ENCODE data around the gene FAM200A.

The FAM200A gene

GRCh38 chr7:99551767-99552463 lies at the start of gene FAM200A:
TSS of gene FAM200A (minus strand) at chr7:99552114. CDS start at chr7:99548407, 3,707 bp downstream.
- Histone ChIP-seq H3K27ac (no peak within 1 kb of the TSS), H3K4me2 (no peak within 1 kb of the TSS), H3K79me2 (ENCODE audit: insufficient read depth, low read depth) (no peaks in the 10 kb centered on the region), H3K27me3 (ENCODE audit: insufficient read depth, low read depth) (no peaks in the 10 kb centered on the region), H3K4me3 (IDR thresholded peaks at IDR 0.05; ENCODE audit: insufficient read depth, low read depth, low read length) (no peak within 1 kb of the TSS), H4K20me1 (ENCODE audit: insufficient read depth) (no peaks in the 10 kb centered on the region), H3K9ac (no peak within 1 kb of the TSS), H3K36me3 (ENCODE audit: insufficient read depth) (no peaks in the 10 kb centered on the region), H3K4me1 (ENCODE audit: low read depth, poor library complexity, severe bottlenecking) (peaks cover 2% of the 10 kb centered on the region), H2AFZ (ENCODE audit: low read depth) (no peak within 1 kb of the TSS)
- TF ChIP-seq CTCF (conservative IDR thresholded peaks at IDR 0.05; ENCODE audit: low read depth, low read length), result no peak

GRCh38 chr7:99599836-99600235 lies 47.9 kb upstream of the FAM200A start:
- no peak overlapping the region for H3K9ac ChIP-seq
- H3K4me1 ChIP-seq (ENCODE audit: low read depth, poor library complexity, severe bottlenecking), result no peaks in the 10 kb centered on the region
- H3K36me3 ChIP-seq (ENCODE audit: insufficient read depth), result no peaks in the 10 kb centered on the region
- no peaks in the 10 kb centered on the region for H3K27me3 ChIP-seq (ENCODE audit: insufficient read depth, low read depth)
- H2AFZ ChIP-seq (ENCODE audit: low read depth), result no peak overlapping the region
- no peaks in the 10 kb centered on the region for H4K20me1 ChIP-seq (ENCODE audit: insufficient read depth)
- no peak for TF ChIP-seq CTCF (conservative IDR thresholded peaks at IDR 0.05; ENCODE audit: low read depth, low read length)
- H3K27ac ChIP-seq, result no peak overlapping the region
- no peak overlapping the region for H3K4me2 ChIP-seq
- no peak overlapping the region for H3K4me3 ChIP-seq (IDR thresholded peaks at IDR 0.05; ENCODE audit: insufficient read depth, low read depth, low read length)
- H3K79me2 ChIP-seq (ENCODE audit: insufficient read depth, low read depth), result no peaks in the 10 kb centered on the region

- no peaks in the 10 kb centered on the region for H3K4me1 ChIP-seq (ENCODE audit: low read depth, poor library complexity, severe bottlenecking)
- no peak for TF ChIP-seq CTCF (conservative IDR thresholded peaks at IDR 0.05; ENCODE audit: low read depth, low read length)
- no peaks in the 10 kb centered on the region for H3K79me2 ChIP-seq (ENCODE audit: insufficient read depth, low read depth)
- no peak within 1 kb of the TSS for H3K4me3 ChIP-seq (IDR thresholded peaks at IDR 0.05; ENCODE audit: insufficient read depth, low read depth, low read length)
- no peaks in the 10 kb centered on the region for H3K36me3 ChIP-seq (ENCODE audit: insufficient read depth)
- H3K4me2 ChIP-seq, result no peak within 1 kb of the TSS
- no peak within 1 kb of the TSS for H3K9ac ChIP-seq
- no peak within 1 kb of the TSS for H3K27ac ChIP-seq
- no peaks in the 10 kb centered on the region for H4K20me1 ChIP-seq (ENCODE audit: insufficient read depth)
- no peak within 1 kb of the TSS for H2AFZ ChIP-seq (ENCODE audit: low read depth)
- H3K27me3 ChIP-seq (ENCODE audit: insufficient read depth, low read depth), result no peaks in the 10 kb centered on the region
Observed at GRCh38 chr7:99597762-99598501, 46.0 kb upstream of the FAM200A start, which contains the start of gene TMEM225B. TSS of gene TMEM225B (plus strand) at chr7:99598267. CDS start at chr7:99604389, 6,122 bp downstream.

- Histone ChIP-seq H3K9ac (no peak overlapping the region), H3K79me2 (ENCODE audit: insufficient read depth, low read depth) (no peaks in the 10 kb centered on the region), H3K27me3 (ENCODE audit: insufficient read depth, low read depth) (no peaks in the 10 kb centered on the region), H3K4me3 (IDR thresholded peaks at IDR 0.05; ENCODE audit: insufficient read depth, low read depth, low read length) (no peak overlapping the region), H4K20me1 (ENCODE audit: insufficient read depth) (no peaks in the 10 kb centered on the region), H3K4me1 (ENCODE audit: low read depth, poor library complexity, severe bottlenecking) (no peaks in the 10 kb centered on the region), H3K36me3 (ENCODE audit: insufficient read depth) (no peaks in the 10 kb centered on the region), H3K4me2 (no peak overlapping the region), H3K27ac (no peak overlapping the region), H2AFZ (ENCODE audit: low read depth) (no peak overlapping the region)
- TF ChIP-seq CTCF (conservative IDR thresholded peaks at IDR 0.05; ENCODE audit: low read depth, low read length), result no peak
Observed at GRCh38 chr7:99596408-99596955, 44.6 kb upstream of the FAM200A start.
